RWPE2 (cell line): ENCODE data around the gene RING1.

Experiments used
- ATAC-seq: fragments of 200-7000 bp; cut with Tn5 transposase; 3 replicates; pipeline ENCODE4 v1.9.1; 2021; ENCODE audit warnings: low read depth
- DNase-seq: peaks from one replicate; pipeline ENCODE4 v3.0.0-alpha.2; 2020; ENCODE audit warnings: low spot score
- H3K27ac ChIP-seq: fragments of 450-650 bp; 2 replicates; pipeline ENCODE4 v1.5.1; 2017; ENCODE audit warnings: mild to moderate bottlenecking; ENCODE audit not compliant: poor library complexity, severe bottlenecking
- H3K27me3 ChIP-seq: fragments of 250-450 bp; sonication (Bioruptor Pico); 2 replicates; pipeline ENCODE4 v1.5.1; 2021; ENCODE audit warnings: mild to moderate bottlenecking, moderate library complexity; ENCODE audit not compliant: insufficient read depth, poor library complexity, severe bottlenecking
- H3K36me3 ChIP-seq: fragments of 250-450 bp; sonication (Bioruptor Pico); 2 replicates; pipeline ENCODE4 v1.5.1; 2020; ENCODE audit warnings: low read depth, mild to moderate bottlenecking, moderate library complexity
- H3K4me1 ChIP-seq: fragments of 250-450 bp; sonication (Bioruptor Pico); 2 replicates; pipeline ENCODE4 v1.5.1; 2021; ENCODE audit warnings: mild to moderate bottlenecking, moderate library complexity; ENCODE audit not compliant: insufficient read depth, poor library complexity, severe bottlenecking
- H3K4me3 ChIP-seq: fragments of 250-450 bp; sonication (Bioruptor Pico); 2 replicates; pipeline ENCODE4 v1.5.1; 2021; ENCODE audit warnings: mild to moderate bottlenecking, moderate library complexity; ENCODE audit not compliant: severe bottlenecking
- H3K9me3 ChIP-seq: fragments of 250-450 bp; sonication (Bioruptor Pico); 2 replicates; pipeline ENCODE4 v1.5.1; 2021; ENCODE audit warnings: mild to moderate bottlenecking, moderate library complexity; ENCODE audit not compliant: severe bottlenecking
- CTCF ChIP-seq: fragments of 450-650 bp; IDR thresholded peaks from one replicate; pipeline ENCODE4 v1.5.1; 2017; ENCODE audit warnings: mild to moderate bottlenecking, moderate library complexity; ENCODE audit not compliant: poor library complexity, severe bottlenecking

The RING1 gene

GRCh38 chr6:33197431-33198048, 10.8 kb upstream of the RING1 start:
- TF ChIP-seq CTCF, result peak; percentile 69
- Histone ChIP-seq H3K4me1 (peaks cover 4% of the 10 kb centered on the region), H3K9me3 (no peaks in the 10 kb centered on the region), H3K27ac (no peak overlapping the region), H3K27me3 (peaks cover 3% of the 10 kb centered on the region), H3K36me3 (peaks cover 50% of the 10 kb centered on the region), H3K4me3 (no peak overlapping the region)
- no peak for DNase-seq
- peak; percentile 43 for ATAC-seq

GRCh38 chr6:33198159-33198852, 10.0 kb upstream of the RING1 start:
- Histone ChIP-seq H3K27me3 (no peaks in the 10 kb centered on the region), H3K4me1 (peaks cover 4% of the 10 kb centered on the region), H3K4me3 (no peak overlapping the region), H3K9me3 (no peaks in the 10 kb centered on the region), H3K36me3 (peaks cover 57% of the 10 kb centered on the region), H3K27ac (no peak overlapping the region)
- TF ChIP-seq CTCF, result no peak
- no peak for ATAC-seq
- DNase-seq, result peak; percentile 29

- no peak for TF ChIP-seq CTCF
- DNase-seq, result no peak
- Histone ChIP-seq H3K4me3 (peak overlapping the region; percentile 81), H3K4me1 (peaks cover 4% of the 10 kb centered on the region), H3K9me3 (no peaks in the 10 kb centered on the region), H3K27ac (peak overlapping the region; percentile 76), H3K27me3 (no peaks in the 10 kb centered on the region), H3K36me3 (peaks cover 64% of the 10 kb centered on the region)
- ATAC-seq, result no peak
Observed at GRCh38 chr6:33198853-33199436, 9.4 kb upstream of the RING1 start.

- H3K27ac ChIP-seq, result peak overlapping the region; percentile 76
- peaks cover 7% of the 10 kb centered on the region for H3K4me1 ChIP-seq
- H3K36me3 ChIP-seq, result peaks cover 62% of the 10 kb centered on the region
- no peaks in the 10 kb centered on the region for H3K9me3 ChIP-seq
- peak overlapping the region; percentile 81 for H3K4me3 ChIP-seq
- H3K27me3 ChIP-seq, result no peaks in the 10 kb centered on the region
- ATAC-seq (peak; percentile 11), DNase-seq (no peak)
- no peak for TF ChIP-seq CTCF
Observed at GRCh38 chr6:33199687-33200218, 8.5 kb upstream of the RING1 start.
